MM.1S (cell line): Measurements from ENCODE around the gene CNTN6.

Experiments used
- DNase-seq: peaks from one replicate; pipeline ENCODE4 v3.0.0-alpha.2; 2015
- H2AFZ ChIP-seq: fragments of 300-600 bp; sonication (generic); 2 replicates; pipeline ENCODE4 v1.6.0; 2016; ENCODE audit warnings: antibody characterized with exemption, low read length
- H3F3A ChIP-seq: fragments of 300-600 bp; sonication (generic); 2 replicates; pipeline ENCODE4 v1.6.1; 2016; ENCODE audit warnings: mild to moderate bottlenecking, antibody characterized with exemption, low read length, moderate library complexity, mixed read lengths; ENCODE audit not compliant: insufficient read depth
- H3K27ac ChIP-seq: fragments of 300-600 bp; sonication (generic); 2 replicates; pipeline ENCODE4 v1.5.1; 2016; ENCODE audit warnings: mild to moderate bottlenecking, low read length
- H3K27me3 ChIP-seq: fragments of 300-600 bp; sonication (generic); replicated peaks from 2 replicates; pipeline ENCODE4 v1.6.0; 2016; ENCODE audit warnings: low read length; ENCODE audit not compliant: insufficient read depth
- H3K36me3 ChIP-seq: fragments of 300-600 bp; sonication (generic); replicated peaks from 2 replicates; pipeline ENCODE4 v1.6.1; 2016; ENCODE audit warnings: mild to moderate bottlenecking, low read length, mixed read lengths; ENCODE audit not compliant: insufficient read depth
- H3K4me1 ChIP-seq: fragments of 300-600 bp; sonication (generic); 2 replicates; pipeline ENCODE4 v1.6.1; 2016; ENCODE audit warnings: low read length, mixed read lengths
- H3K4me2 ChIP-seq: fragments of 300-600 bp; sonication (generic); 2 replicates; pipeline ENCODE4 v1.6.0; 2016; ENCODE audit warnings: low read depth, low read length
- H3K4me3 ChIP-seq: fragments of 300-600 bp; sonication (generic); 2 replicates; pipeline ENCODE4 v1.5.1; 2016; ENCODE audit warnings: low read length, mixed read lengths
- H3K79me2 ChIP-seq: fragments of 300-600 bp; sonication (generic); 2 replicates; pipeline ENCODE4 v1.6.1; 2016; ENCODE audit warnings: mixed run types, low read length, mixed read lengths
- H3K9ac ChIP-seq: fragments of 300-600 bp; sonication (generic); 2 replicates; pipeline ENCODE4 v1.6.1; 2016; ENCODE audit warnings: low read length, mixed read lengths
- H3K9me2 ChIP-seq: fragments of 300-600 bp; sonication (generic); replicated peaks from 2 replicates; pipeline ENCODE4 v1.6.1; 2016; ENCODE audit warnings: mild to moderate bottlenecking, low read length, mixed read lengths; ENCODE audit not compliant: insufficient read depth
- H3K9me3 ChIP-seq: fragments of 300-600 bp; sonication (generic); replicated peaks from 2 replicates; pipeline ENCODE4 v1.6.1; 2016; ENCODE audit warnings: mild to moderate bottlenecking, low read length, mixed read lengths; ENCODE audit not compliant: insufficient read depth
- H4K20me1 ChIP-seq: fragments of 300-600 bp; sonication (generic); 2 replicates; pipeline ENCODE4 v1.6.1; 2016; ENCODE audit warnings: mild to moderate bottlenecking, low read length, moderate library complexity, mixed read lengths; ENCODE audit not compliant: insufficient read depth
- EZH2 ChIP-seq: fragments of 300-600 bp; sonication (generic); optimal IDR thresholded peaks from 2 replicates; pipeline ENCODE3; 2017; ENCODE audit warnings: low read depth, mild to moderate bottlenecking, antibody characterized with exemption, low read length, mixed read lengths
- EZH2phosphoT487 ChIP-seq: fragments of 300-600 bp; sonication (generic); IDR thresholded peaks from 2 replicates; pipeline ENCODE4 v1.6.1; 2018; ENCODE audit warnings: antibody characterized with exemption, low read length
- TF ChIP-seq, protein P1 (sequence below): fragments of 300-600 bp; sonication (generic); IDR thresholded peaks from 2 replicates; pipeline ENCODE4 v1.5.1; 2016; ENCODE audit warnings: antibody characterized with exemption, low read length, mixed read lengths

The CNTN6 gene

DNA sequence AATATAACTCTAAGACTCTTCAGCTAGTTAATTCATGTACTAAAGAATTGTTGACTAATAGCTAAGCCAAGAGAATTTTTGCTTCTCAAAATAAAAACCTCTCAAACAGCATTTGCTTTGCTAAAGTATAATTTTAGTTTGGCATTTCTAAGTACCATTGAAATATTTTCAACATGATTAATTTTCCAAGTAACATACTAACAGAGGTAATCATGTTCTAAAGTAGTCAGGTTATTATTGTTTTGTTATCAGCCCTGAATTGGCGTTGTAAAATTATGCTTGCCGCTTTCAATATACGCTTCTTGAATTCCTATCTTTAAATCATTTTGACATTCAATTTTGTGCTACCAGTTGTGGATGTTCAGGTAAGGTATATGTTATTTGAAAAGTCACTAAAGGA is 134.3 kb downstream of the CNTN6 start:
- no peak overlapping the region for H3K9ac ChIP-seq
- no peak overlapping the region for H3K4me3 ChIP-seq

DNA sequence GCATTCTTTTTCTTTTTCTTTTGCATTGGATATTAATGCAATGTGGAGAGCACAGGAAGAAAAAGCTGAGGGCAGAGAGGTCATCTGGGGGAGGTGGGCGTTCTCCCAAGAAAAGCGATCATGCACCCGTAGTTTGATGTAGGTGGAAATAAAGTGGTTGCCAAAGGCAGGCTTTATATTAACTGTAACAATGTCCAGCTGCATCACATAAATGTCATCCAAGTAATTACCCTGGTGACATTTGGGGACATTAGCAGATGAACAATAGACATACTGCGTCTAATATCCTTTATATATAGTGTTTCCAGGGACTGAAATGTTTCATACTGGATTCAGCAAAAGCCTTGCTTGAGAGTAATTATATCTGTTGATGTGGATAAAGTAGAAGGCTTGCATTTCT is 135.5 kb downstream of the CNTN6 start:
- no peak overlapping the region for H3K4me2 ChIP-seq

More for the DNA sequence above, 134.3 kb downstream of the CNTN6 start:
- H3K79me2 ChIP-seq: no peaks in the 10 kb centered on the region
- H3K9me3 ChIP-seq: no peaks in the 10 kb centered on the region
- H3K9me2 ChIP-seq: no peaks in the 10 kb centered on the region
- DNase-seq: no peak
- H3K36me3 ChIP-seq: no peaks in the 10 kb centered on the region
- no peak overlapping the region for H3K27ac ChIP-seq
- no peaks in the 10 kb centered on the region for H3K27me3 ChIP-seq
- no peak overlapping the region for H2AFZ ChIP-seq
- no peaks in the 10 kb centered on the region for H3F3A ChIP-seq
- no peaks in the 10 kb centered on the region for H4K20me1 ChIP-seq
- TF ChIP-seq, protein P1, sequence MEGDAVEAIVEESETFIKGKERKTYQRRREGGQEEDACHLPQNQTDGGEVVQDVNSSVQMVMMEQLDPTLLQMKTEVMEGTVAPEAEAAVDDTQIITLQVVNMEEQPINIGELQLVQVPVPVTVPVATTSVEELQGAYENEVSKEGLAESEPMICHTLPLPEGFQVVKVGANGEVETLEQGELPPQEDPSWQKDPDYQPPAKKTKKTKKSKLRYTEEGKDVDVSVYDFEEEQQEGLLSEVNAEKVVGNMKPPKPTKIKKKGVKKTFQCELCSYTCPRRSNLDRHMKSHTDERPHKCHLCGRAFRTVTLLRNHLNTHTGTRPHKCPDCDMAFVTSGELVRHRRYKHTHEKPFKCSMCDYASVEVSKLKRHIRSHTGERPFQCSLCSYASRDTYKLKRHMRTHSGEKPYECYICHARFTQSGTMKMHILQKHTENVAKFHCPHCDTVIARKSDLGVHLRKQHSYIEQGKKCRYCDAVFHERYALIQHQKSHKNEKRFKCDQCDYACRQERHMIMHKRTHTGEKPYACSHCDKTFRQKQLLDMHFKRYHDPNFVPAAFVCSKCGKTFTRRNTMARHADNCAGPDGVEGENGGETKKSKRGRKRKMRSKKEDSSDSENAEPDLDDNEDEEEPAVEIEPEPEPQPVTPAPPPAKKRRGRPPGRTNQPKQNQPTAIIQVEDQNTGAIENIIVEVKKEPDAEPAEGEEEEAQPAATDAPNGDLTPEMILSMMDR: no peak
- no peak for TF ChIP-seq EZH2
- TF ChIP-seq EZH2phosphoT487: no peak
- no peaks in the 10 kb centered on the region for H3K4me1 ChIP-seq
- no peak overlapping the region for H3K4me2 ChIP-seq

DNA sequence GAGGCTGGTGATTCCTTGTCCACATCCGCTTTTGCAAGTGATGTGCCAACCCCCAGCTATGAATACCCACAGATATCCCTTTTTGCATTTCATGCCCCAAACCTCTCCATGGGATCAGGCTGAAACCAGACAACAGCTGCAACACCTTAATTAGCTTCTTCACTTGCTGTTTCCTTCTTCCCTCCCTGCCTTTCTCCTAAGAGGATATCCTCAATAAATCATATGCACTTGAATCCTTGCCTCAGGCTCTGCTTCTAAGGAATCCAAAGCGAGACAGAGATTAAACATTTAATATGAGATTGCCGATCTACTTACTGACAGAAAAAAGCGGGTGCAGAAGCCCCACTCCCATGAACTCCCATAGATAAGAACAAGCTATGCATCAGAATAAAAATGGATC is 138.1 kb downstream of the CNTN6 start:
- Histone ChIP-seq H2AFZ (no peak overlapping the region), H4K20me1 (no peaks in the 10 kb centered on the region), H3K4me3 (no peak overlapping the region), H3K9ac (no peak overlapping the region), H3K27me3 (no peaks in the 10 kb centered on the region), H3K27ac (no peak overlapping the region), H3K4me1 (no peaks in the 10 kb centered on the region), H3K4me2 (no peak overlapping the region), H3K79me2 (no peaks in the 10 kb centered on the region), H3K9me2 (no peaks in the 10 kb centered on the region), H3K9me3 (no peaks in the 10 kb centered on the region), H3F3A (no peaks in the 10 kb centered on the region), H3K36me3 (no peaks in the 10 kb centered on the region)
- no peak for DNase-seq
- TF ChIP-seq, protein P1: no peak
- no peak for TF ChIP-seq EZH2phosphoT487
- TF ChIP-seq EZH2: no peak

More for the DNA sequence above, 135.5 kb downstream of the CNTN6 start:
- Histone ChIP-seq H4K20me1 (no peaks in the 10 kb centered on the region), H3K4me3 (no peak overlapping the region), H3K36me3 (no peaks in the 10 kb centered on the region), H3F3A (no peaks in the 10 kb centered on the region), H3K9ac (no peak overlapping the region), H2AFZ (no peak overlapping the region), H3K27ac (no peak overlapping the region), H3K79me2 (no peaks in the 10 kb centered on the region), H3K4me1 (no peaks in the 10 kb centered on the region), H3K27me3 (no peaks in the 10 kb centered on the region), H3K9me3 (no peaks in the 10 kb centered on the region), H3K9me2 (no peaks in the 10 kb centered on the region)
- TF ChIP-seq, protein P1: no peak
- no peak for TF ChIP-seq EZH2phosphoT487
- no peak for TF ChIP-seq EZH2
- DNase-seq: no peak
